ENCODE data around the gene PTPRD.

GRCh38 chr9:10242255-10242654 is 370.5 kb downstream of the PTPRD start:
- no peak for TF ChIP-seq ZNF830 (CRISPR knock-in tag; IDR thresholded peaks at IDR 0.05)
- no peak for TF ChIP-seq POLR2A (conservative IDR thresholded peaks at IDR 0.05)
- no peak for TF ChIP-seq ARNT (IDR thresholded peaks at IDR 0.05)
- no peak for TF ChIP-seq ZFX (CRISPR knock-in tag; IDR thresholded peaks at IDR 0.05)
- TF ChIP-seq MIER1 (IDR thresholded peaks at IDR 0.05; ENCODE audit: low read depth), result no peak
- TF ChIP-seq CBX8 (IDR thresholded peaks at IDR 0.05; ENCODE audit: borderline replicate concordance, extremely low read depth, low read depth, low read length, poor library complexity, severe bottlenecking), result no peak
- no peak for TF ChIP-seq CEBPB (tag; IDR thresholded peaks at IDR 0.05)
- no peak for TF ChIP-seq RBM39 (optimal IDR thresholded peaks at IDR 0.05; ENCODE audit: low read depth, low read length)
- TF ChIP-seq SAFB (IDR thresholded peaks at IDR 0.05; ENCODE audit: borderline replicate concordance, low read depth, low read length), result no peak
- no peak for TF ChIP-seq ZBTB33 (CRISPR knock-in tag; IDR thresholded peaks at IDR 0.05)
- no peak for TF ChIP-seq ATF7 (IDR thresholded peaks at IDR 0.05)
